HepG2 (cell line): ENCODE results near the gene KDM2B.

ENCODE experiments used
- CTCF ChIP-seq: sonication (generic); formaldehyde crosslinking; IDR thresholded peaks from 2 replicates; pipeline ENCODE4 v1.5.0; 2020; ENCODE audit warnings: mild to moderate bottlenecking, missing genetic modification reagents, moderate library complexity
- FOXO4 ChIP-seq: sonication (generic); formaldehyde crosslinking; conservative IDR thresholded peaks from 2 replicates; pipeline ENCODE4 v1.8.1; 2023; ENCODE audit warnings: missing genetic modification reagents
- HNRNPLL ChIP-seq: fragments of 200-400 bp; formaldehyde crosslinking; IDR thresholded peaks from 2 replicates; pipeline ENCODE4 v1.6.1; 2017; ENCODE audit warnings: mild to moderate bottlenecking, low read depth, low read length; ENCODE audit not compliant: poor library complexity, severe bottlenecking
- JUND ChIP-seq: sonication (generic); formaldehyde crosslinking; IDR thresholded peaks from 2 replicates; pipeline ENCODE4 v1.8.0; 2022; ENCODE audit warnings: mild to moderate bottlenecking, missing genetic modification reagents
- KAT2B ChIP-seq: fragments of 150-350 bp; IDR thresholded peaks from 2 replicates; pipeline ENCODE4 v1.6.1; 2014; ENCODE audit warnings: low read depth, low read length, borderline replicate concordance
- MAFK ChIP-seq, 2 experiments: IDR thresholded peaks in 1 of 2; conservative IDR thresholded peaks in 1 of 2; 2 replicates each; pipeline ENCODE4 v1.6.1; 2011; ENCODE audit warnings: improper control_type of control experiment in 2 of 2, low read length in 2 of 2
- MAX ChIP-seq: IDR thresholded peaks from 2 replicates; pipeline ENCODE4 v1.6.1; 2012; ENCODE audit warnings: inconsistent platforms
- MYPOP ChIP-seq: sonication (generic); formaldehyde crosslinking; IDR thresholded peaks from 2 replicates; pipeline ENCODE4 v1.8.1; 2023; ENCODE audit warnings: mild to moderate bottlenecking, moderate library complexity, missing genetic modification reagents
- SMC3 ChIP-seq: IDR thresholded peaks from 2 replicates; pipeline ENCODE4 v1.6.1; 2011; ENCODE audit warnings: low read length, improper control_type of control experiment
- SNRNP70 ChIP-seq: fragments of 200-400 bp; formaldehyde crosslinking; IDR thresholded peaks from 2 replicates; pipeline ENCODE4 v1.6.1; 2017; ENCODE audit warnings: mild to moderate bottlenecking, low read depth, low read length, moderate library complexity
- SRSF4 ChIP-seq: fragments of 200-400 bp; formaldehyde crosslinking; IDR thresholded peaks from one replicate; pipeline ENCODE4 v1.6.1; 2018; ENCODE audit warnings: mild to moderate bottlenecking, low read depth, low read length, moderate library complexity; ENCODE audit not compliant: poor library complexity, severe bottlenecking
- ZBTB7A ChIP-seq: sonication (generic); formaldehyde crosslinking; IDR thresholded peaks from 2 replicates; pipeline ENCODE4 v1.8.0; 2022; ENCODE audit warnings: mild to moderate bottlenecking, missing genetic modification reagents
- ZNF335 ChIP-seq: sonication (generic); formaldehyde crosslinking; IDR thresholded peaks from 2 replicates; pipeline ENCODE4 v1.4.0; 2020; ENCODE audit warnings: missing genetic modification reagents

GRCh38 chr12:121520586-121521086, 60.2 kb downstream of the KDM2B start:
- no peak for TF ChIP-seq JUND (CRISPR knock-in tag)
- TF ChIP-seq SRSF4, result no peak
- no peak for TF ChIP-seq FOXO4 (CRISPR knock-in tag)
- no peak for TF ChIP-seq ZBTB7A (CRISPR knock-in tag)
- TF ChIP-seq SMC3, result no peak
- no peak for TF ChIP-seq CTCF (CRISPR knock-in tag)
- no peak for TF ChIP-seq MAX
- TF ChIP-seq MYPOP (CRISPR knock-in tag), result no peak
- no peak for TF ChIP-seq SNRNP70
- TF ChIP-seq HNRNPLL, result no peak
- no peak for TF ChIP-seq ZNF335
- TF ChIP-seq MAFK (conservative IDR thresholded peaks at IDR 0.05 in 1 of 2, IDR thresholded peaks at IDR 0.05 in 1 of 2; ENCODE audit: low read length in 2 of 2), result no peak
- TF ChIP-seq KAT2B, result no peak
